T follicular helper cell (primary cell): Measurements from ENCODE around the gene ATG16L1.

ENCODE experiments used
- DNase-seq: peaks from one replicate; pipeline ENCODE4 v3.0.0-alpha.2; 2020; ENCODE audit warnings: low read depth

Gene ATG16L1

DNA sequence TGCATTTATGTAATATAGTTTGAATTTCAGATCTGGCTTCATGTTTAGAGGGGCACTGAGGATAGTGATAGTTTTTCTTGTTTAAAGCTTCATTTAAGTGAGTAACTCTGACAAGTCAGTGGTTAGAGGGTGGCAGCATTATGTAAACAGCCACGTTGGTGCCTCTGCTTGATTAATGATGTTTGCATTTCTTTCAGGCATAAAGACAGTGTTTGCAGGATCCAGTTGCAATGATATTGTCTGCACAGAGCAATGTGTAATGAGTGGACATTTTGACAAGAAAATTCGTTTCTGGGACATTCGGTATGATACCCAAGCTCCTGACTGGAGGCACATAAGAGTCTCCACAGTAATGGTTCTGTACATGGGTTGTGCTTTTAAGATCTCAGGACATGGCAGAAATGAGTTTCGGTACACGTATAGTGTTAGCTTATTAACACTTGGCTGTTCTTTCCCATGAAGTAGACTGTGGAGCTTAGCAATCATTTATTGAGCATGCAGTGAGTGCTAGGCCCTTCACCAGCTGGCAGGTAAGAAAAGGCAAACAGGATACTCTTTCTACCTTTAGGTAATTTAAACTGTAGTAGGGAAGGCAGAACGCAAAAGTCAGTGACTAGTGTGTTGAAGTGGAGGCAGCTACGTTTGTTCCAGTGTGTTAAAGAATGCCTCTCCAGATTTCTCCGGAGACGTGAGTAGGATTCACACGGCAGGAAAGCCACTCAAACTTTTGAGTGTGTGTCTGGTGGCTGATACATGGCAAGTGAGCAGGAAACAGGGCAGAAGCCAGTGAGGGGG, 38.8 kb downstream of the ATG16L1 start:
- DNase-seq: no peak

DNA sequence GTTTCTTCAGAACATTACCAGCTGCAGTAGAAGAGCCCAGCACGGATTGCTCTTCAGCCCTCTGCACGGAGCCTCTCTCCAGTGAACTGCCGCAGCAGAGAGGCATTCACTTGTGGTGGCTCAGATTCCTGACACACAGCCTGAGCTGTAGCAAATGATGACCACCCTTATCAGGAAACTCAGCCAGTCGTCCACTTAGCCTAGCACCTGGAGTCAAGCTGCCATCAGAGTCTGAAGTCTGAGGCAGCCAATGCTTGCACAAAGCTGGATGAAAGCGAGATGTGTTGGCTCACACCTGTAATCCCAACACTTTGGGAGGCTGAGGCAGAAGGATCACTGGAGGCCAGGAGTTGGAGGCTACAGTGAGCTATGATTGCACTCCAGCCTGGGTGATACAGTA, 44.4 kb downstream of the ATG16L1 start:
- no peak for DNase-seq

DNA sequence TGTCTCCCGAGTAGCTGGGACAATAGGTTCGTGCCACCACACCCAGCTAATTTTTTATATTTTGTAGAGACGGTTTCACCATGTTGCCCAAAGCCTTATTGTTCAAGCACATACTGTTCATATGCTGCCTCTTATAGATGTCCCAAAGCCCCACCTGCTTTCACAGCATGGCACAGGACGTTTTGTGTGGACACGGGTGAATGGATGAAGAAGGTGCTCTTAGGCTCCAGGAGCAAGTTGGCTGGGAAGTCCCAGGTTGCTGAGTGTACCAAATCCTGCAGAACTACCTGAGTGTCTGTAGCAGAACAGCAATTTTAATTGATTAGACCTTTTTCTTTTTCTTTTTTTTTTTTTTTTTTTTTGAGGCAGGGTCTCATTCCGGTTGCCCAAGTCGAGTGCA, 45.6 kb downstream of the ATG16L1 start:
- DNase-seq: no peak

- no peak for DNase-seq
Observed at GRCh38 chr2:233300401-233300800, 48.9 kb downstream of the ATG16L1 start.

DNA sequence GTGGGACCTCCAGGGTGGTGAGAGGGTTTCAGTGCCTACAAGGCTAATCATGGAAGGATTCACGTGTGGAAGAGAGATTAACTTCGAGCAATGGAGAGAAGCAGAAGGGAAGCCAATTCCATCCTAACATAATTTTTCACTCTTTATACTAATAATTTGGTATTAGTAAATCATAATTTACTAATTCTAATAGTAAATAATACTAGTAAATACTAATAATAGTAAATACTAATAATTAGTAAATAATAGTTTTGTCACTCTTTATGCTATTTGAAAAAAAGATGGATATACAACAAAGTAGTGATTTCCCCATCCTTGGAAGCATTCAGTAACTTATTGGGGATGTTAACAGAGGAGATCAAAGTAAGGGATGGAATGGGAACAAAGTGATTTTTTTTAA, 49.8 kb downstream of the ATG16L1 start:
- no peak for DNase-seq

GRCh38 chr2:233301811-233302210, 50.3 kb downstream of the ATG16L1 start:
- no peak for DNase-seq

- DNase-seq: no peak
Observed at GRCh38 chr2:233303252-233303651, 51.8 kb downstream of the ATG16L1 start.

- DNase-seq: no peak
Observed at GRCh38 chr2:233307565-233307964, 56.1 kb downstream of the ATG16L1 start, which contains the start of gene SAG. Gene SAG (plus strand): TSS chr2:233307816. CDS start chr2:233309190, 1,374 bp downstream.

GRCh38 chr2:233311241-233311926, 59.9 kb downstream of the ATG16L1 start:
- no peak for DNase-seq

DNA sequence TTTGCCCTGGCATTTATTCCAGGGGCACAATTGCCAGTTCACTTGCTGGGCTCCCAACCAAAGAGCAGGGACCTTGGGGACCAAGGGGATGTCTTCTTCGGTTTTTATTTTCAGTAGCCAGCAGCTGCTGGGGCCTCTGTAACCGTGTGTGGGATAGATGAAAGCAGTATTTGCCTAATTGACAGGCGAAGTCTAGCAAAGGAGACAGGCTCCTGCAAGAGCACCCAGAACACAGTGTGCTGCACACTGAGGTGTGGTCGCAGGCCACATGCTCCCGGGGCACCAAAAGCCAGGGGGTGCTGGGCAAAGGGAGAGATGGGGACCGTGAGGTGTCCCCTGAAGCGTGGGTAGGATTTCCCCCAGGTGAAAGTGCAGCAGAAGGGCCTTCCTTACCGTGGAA, 61.4 kb downstream of the ATG16L1 start:
- DNase-seq: no peak

- DNase-seq: no peak
Observed at GRCh38 chr2:233314180-233314925, 62.9 kb downstream of the ATG16L1 start.

GRCh38 chr2:233317196-233317943, 65.9 kb downstream of the ATG16L1 start:
- DNase-seq: no peak

- no peak for DNase-seq
Observed at GRCh38 chr2:233319256-233319655, 67.8 kb downstream of the ATG16L1 start.

GRCh38 chr2:233320470-233320869, 69.0 kb downstream of the ATG16L1 start:
- no peak for DNase-seq

DNA sequence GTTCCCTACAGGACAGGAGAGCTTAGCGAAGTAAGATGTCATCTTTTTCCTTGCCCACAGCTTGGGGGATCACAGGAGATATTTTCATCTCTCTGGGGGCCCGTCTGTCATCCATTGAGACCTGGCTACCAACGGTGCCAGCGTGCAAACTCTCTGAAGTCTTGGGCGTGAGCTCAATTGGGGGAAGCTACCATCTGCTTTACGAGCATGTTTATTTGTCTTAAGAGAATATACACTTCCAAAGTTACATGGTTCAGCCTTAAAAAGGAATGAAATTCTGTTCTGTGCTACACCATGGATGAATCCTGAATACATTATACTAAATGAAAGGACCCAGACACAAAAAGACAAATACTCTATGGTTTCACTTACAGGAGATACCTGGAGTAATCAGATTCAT, 69.7 kb downstream of the ATG16L1 start:
- no peak for DNase-seq

GRCh38 chr2:233323851-233324250, 72.4 kb downstream of the ATG16L1 start:
- no peak for DNase-seq

GRCh38 chr2:233325256-233325655, 73.8 kb downstream of the ATG16L1 start:
- DNase-seq: no peak

- DNase-seq: no peak
Observed at GRCh38 chr2:233325814-233326213, 74.3 kb downstream of the ATG16L1 start.

DNA sequence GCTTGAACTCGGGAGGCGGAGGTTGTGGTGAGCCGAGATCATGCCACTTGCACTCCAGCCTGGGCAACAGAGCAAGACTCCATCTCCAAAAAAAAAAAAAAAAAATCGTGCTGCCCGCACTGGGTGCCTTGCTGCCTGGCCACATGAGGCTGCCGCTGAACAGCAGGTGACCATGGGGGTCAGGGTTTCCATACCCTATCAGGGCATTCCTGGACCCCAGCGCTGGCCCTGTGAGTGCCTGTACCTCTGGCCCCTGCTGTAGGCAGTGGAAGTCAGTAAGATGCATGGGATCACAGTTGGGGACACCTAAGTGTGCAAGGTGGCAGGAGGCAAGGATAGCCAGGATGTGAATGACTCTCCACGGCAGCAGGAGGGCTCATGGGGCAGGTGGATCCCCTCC, 75.0 kb downstream of the ATG16L1 start:
- DNase-seq: no peak

DNA sequence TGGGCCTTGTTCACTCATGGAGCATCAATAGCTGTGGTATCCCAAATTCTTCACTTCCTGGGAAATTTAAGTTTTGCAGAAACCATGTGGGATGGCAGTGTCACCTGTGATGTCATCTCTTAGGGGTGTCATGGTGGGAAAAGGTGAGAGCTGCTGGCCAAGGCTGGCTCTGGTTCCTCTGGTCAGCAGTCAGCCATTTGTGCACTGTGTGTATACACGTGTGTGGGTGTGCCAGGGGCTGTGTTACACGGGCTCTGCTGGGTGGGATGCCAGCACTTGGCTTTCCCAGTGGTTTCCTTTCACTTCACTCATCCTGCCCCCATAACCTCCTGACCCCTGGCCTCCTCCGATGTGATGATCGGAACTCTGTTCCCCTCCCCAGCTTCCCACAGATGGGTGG, 77.4 kb downstream of the ATG16L1 start:
- no peak for DNase-seq

GRCh38 chr2:233329489-233330135, 78.1 kb downstream of the ATG16L1 start:
- DNase-seq: no peak
